Measurements from ENCODE around the gene PRPH. TPM values are rescaled to one million over a fixed set of nuclear protein-coding genes. Genes with fewer than 3 reads are reported as not detected.

PRPH gene
- polyA plus RNA-seq, 1 donor (not counting 4 experiments of a cell fraction or from before 2014, with no cell fraction given): 0.05 TPM

DNA sequence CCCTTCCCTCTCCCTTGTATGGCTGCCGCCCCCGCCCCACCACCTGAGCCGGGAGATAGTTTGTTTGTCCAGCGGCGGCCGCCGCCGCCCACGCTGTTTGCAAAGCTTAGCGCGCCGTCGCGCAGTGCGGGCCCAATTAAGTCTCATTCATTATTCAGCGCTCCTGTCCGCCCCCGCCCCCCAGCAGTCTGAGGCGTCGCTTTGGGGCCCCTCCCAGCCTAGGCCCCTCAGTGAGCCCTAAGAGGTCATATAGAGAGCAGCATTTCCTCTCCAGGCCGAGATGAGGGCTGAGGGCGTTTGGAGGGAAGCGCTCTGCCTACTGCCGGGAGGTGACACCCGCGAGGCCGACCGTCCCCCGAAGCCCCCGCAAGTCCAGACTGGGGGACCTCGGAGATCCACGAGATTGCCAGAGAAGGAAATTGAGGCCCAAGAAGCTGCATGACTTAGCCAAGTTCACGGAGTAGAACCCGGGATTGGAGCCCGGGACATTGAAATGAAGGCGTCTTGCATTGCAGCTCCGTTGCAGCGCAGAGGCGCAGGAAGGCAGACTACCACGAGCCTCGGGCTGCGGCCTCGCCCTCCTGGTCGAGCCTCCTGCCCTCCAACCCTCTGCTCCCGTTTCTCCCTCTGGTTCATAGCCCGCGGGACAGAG lies 51.8 kb downstream of the PRPH start, which contains the start of gene DNAJC22:
TSS of gene DNAJC22 (plus strand) at position 230 of the 652 bp plus-strand sequence. CDS start 1,985 bp downstream, outside the sequence.
- no peaks in the 10 kb centered on the region for H3K79me2 ChIP-seq (ENCODE audit: control insufficient read depth, insufficient read depth, low read length)
- DNase-seq (ENCODE audit: low read depth, low spot score) (no peak), FAIRE-seq (no peak)
- H3K9ac ChIP-seq (ENCODE audit: control insufficient read depth, extremely low read depth, insufficient read depth, low read length): peak within 1 kb of the TSS; percentile 26
- H3K27ac ChIP-seq (ENCODE audit: control insufficient read depth, insufficient read depth, low read length): no peak within 1 kb of the TSS
- H3K4me1 ChIP-seq (ENCODE audit: control insufficient read depth, extremely low read depth, insufficient read depth, low read length): peaks cover 24% of the 10 kb centered on the region
- H3K36me3 ChIP-seq (ENCODE audit: control insufficient read depth in 2 of 2, extremely low read depth in 1 of 2, insufficient read depth in 2 of 2, low read length in 2 of 2): no peaks in the 10 kb centered on the region
- dilution Hi-C loops (cut with MboI; ENCODE audit: extremely low pct_ligation_motif_present, low sequenced_read_pairs): no loop called here
- no peaks in the 10 kb centered on the region for H3K9me3 ChIP-seq (ENCODE audit: control insufficient read depth, low read depth, low read length)
- peaks cover 74% of the 10 kb centered on the region for H3K27me3 ChIP-seq (ENCODE audit: control insufficient read depth, extremely low read depth, insufficient read depth, low read length)
- peak within 1 kb of the TSS; percentile 7 for H2AFZ ChIP-seq (ENCODE audit: control insufficient read depth, low read length)
- no peaks in the 10 kb centered on the region for H3K9me1 ChIP-seq (ENCODE audit: control insufficient read depth, extremely low read depth, insufficient read depth, low read length)
- TF ChIP-seq EZH2 (IDR thresholded peaks at IDR 0.05; ENCODE audit: low read length): peak; percentile 97
- TF ChIP-seq, protein P1, sequence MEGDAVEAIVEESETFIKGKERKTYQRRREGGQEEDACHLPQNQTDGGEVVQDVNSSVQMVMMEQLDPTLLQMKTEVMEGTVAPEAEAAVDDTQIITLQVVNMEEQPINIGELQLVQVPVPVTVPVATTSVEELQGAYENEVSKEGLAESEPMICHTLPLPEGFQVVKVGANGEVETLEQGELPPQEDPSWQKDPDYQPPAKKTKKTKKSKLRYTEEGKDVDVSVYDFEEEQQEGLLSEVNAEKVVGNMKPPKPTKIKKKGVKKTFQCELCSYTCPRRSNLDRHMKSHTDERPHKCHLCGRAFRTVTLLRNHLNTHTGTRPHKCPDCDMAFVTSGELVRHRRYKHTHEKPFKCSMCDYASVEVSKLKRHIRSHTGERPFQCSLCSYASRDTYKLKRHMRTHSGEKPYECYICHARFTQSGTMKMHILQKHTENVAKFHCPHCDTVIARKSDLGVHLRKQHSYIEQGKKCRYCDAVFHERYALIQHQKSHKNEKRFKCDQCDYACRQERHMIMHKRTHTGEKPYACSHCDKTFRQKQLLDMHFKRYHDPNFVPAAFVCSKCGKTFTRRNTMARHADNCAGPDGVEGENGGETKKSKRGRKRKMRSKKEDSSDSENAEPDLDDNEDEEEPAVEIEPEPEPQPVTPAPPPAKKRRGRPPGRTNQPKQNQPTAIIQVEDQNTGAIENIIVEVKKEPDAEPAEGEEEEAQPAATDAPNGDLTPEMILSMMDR (optimal IDR thresholded peaks at IDR 0.05 in 1 of 3, IDR thresholded peaks at IDR 0.05 in 1 of 3, conservative IDR thresholded peaks at IDR 0.05 in 1 of 3; ENCODE audit: extremely low read depth in 1 of 3, insufficient read depth in 2 of 3, low read length in 3 of 3): no peak
- H3K4me3 ChIP-seq (ENCODE audit: control insufficient read depth in 2 of 3, extremely low read depth in 1 of 3, insufficient read depth in 2 of 3, low read depth in 1 of 3, low read length in 3 of 3): peak within 1 kb of the TSS in 2 of 3 experiments; percentile 41 to 54
- peak within 1 kb of the TSS; percentile 63 for H3K4me2 ChIP-seq (ENCODE audit: control insufficient read depth, extremely low read depth, insufficient read depth, low read depth, low read length)
- no peaks in the 10 kb centered on the region for H4K20me1 ChIP-seq (ENCODE audit: control insufficient read depth, extremely low read depth, insufficient read depth, low read length)

DNA sequence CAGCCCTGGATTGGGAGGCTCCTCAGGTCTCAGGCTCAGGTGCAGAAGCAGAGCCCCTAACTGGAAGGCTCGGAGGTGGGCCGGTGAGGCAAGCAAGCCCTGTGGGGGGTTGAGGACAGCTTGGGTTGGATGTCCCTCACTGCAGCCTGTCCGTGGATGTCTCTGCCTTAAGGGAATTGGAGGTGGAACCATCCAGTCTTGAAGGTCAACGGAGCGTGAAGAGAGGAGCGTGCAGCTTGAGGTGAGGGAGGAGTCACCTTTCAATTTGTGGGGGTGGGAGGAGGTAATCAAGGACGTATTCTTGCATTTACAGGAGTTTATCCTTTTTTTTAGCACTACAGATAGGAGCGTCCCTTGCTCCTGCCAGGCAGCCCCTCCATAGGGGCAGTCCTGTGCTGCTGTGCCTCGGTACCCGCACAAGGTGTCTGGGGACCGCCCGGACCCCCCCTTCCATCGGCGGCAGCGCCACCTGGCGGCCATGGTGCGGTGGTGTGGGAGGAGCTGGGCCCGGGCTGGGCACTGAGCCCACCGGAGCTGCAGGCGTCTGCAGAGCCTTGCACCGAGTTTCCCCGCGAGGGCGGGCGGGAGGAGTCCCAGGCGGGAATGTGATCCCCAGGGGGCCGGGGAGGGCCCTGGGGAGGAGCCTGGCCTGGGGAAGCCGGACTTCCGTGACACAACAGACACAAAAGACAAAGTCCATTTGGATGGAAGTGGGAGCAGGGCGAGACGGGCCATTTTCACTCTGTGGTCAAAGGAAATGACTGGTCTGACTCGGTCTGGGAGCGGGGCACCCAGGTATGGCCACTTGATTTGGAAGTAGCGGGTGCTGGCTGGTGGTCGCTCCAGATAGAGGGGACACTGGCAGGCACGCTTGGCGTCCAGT lies 52.6 kb downstream of the PRPH start:
- Histone ChIP-seq H4K20me1 (ENCODE audit: control insufficient read depth, extremely low read depth, insufficient read depth, low read length) (no peaks in the 10 kb centered on the region), H3K79me2 (ENCODE audit: control insufficient read depth, insufficient read depth, low read length) (no peaks in the 10 kb centered on the region), H3K4me3 (ENCODE audit: control insufficient read depth in 2 of 3, extremely low read depth in 1 of 3, insufficient read depth in 2 of 3, low read depth in 1 of 3, low read length in 3 of 3) (peak overlapping the region in 1 of 3 experiments; percentile 41), H3K9me1 (ENCODE audit: control insufficient read depth, extremely low read depth, insufficient read depth, low read length) (no peaks in the 10 kb centered on the region), H3K27me3 (ENCODE audit: control insufficient read depth, extremely low read depth, insufficient read depth, low read length) (peaks cover 66% of the 10 kb centered on the region), H3K4me1 (ENCODE audit: control insufficient read depth, extremely low read depth, insufficient read depth, low read length) (peaks cover 24% of the 10 kb centered on the region), H3K36me3 (ENCODE audit: control insufficient read depth in 2 of 2, extremely low read depth in 1 of 2, insufficient read depth in 2 of 2, low read length in 2 of 2) (no peaks in the 10 kb centered on the region), H3K9me3 (ENCODE audit: control insufficient read depth, low read depth, low read length) (no peaks in the 10 kb centered on the region), H3K9ac (ENCODE audit: control insufficient read depth, extremely low read depth, insufficient read depth, low read length) (no peak overlapping the region), H3K4me2 (ENCODE audit: control insufficient read depth, extremely low read depth, insufficient read depth, low read depth, low read length) (peak overlapping the region; percentile 63), H2AFZ (ENCODE audit: control insufficient read depth, low read length) (no peak overlapping the region), H3K27ac (ENCODE audit: control insufficient read depth, insufficient read depth, low read length) (no peak overlapping the region)
- FAIRE-seq (no peak), DNase-seq (ENCODE audit: low read depth, low spot score) (no peak)
- dilution Hi-C loops (cut with MboI; ENCODE audit: extremely low pct_ligation_motif_present, low sequenced_read_pairs): no loop called here
- no peak for TF ChIP-seq EZH2 (IDR thresholded peaks at IDR 0.05; ENCODE audit: low read length)
- TF ChIP-seq, protein P1 (optimal IDR thresholded peaks at IDR 0.05 in 1 of 3, IDR thresholded peaks at IDR 0.05 in 1 of 3, conservative IDR thresholded peaks at IDR 0.05 in 1 of 3; ENCODE audit: extremely low read depth in 1 of 3, insufficient read depth in 2 of 3, low read length in 3 of 3): peak; percentile 78 to 96 (median 84)

Other genes with a start within 250 kb of the PRPH start
- 9.3 to 12.1 TPM (median 9.8 TPM) in 3 replicates for gene KMT2D, start 234.4 kb upstream of the PRPH start, polyA plus RNA-seq
- gene RHEBL1, start 225.2 kb upstream of the PRPH start, polyA plus RNA-seq: 0.31 to 0.63 TPM (median 0.51 TPM) in 3 replicates
- gene DHH, start 200.3 kb upstream of the PRPH start, polyA plus RNA-seq: not detected in 3 replicates
- 22.9 to 30.1 TPM (median 28.0 TPM) in 3 replicates for gene LMBR1L, start 184.3 kb upstream of the PRPH start, polyA plus RNA-seq
- gene TUBA1B, start 163.8 kb upstream of the PRPH start, polyA plus RNA-seq: 1,122 to 2,676 TPM (median 2,055 TPM) in 3 replicates
- 288 to 427 TPM (median 375 TPM) in 3 replicates for gene TUBA1A, start 106.1 kb upstream of the PRPH start, polyA plus RNA-seq
- 1,709 to 2,744 TPM (median 1,922 TPM) in 3 replicates for gene TUBA1C, start 30.1 kb upstream of the PRPH start, polyA plus RNA-seq
- gene TROAP, start 28.1 kb downstream of the PRPH start, polyA plus RNA-seq: 1.7 to 14.1 TPM (median 12.7 TPM) in 3 replicates
- 0.07 to 0.10 TPM (median 0.09 TPM) in 3 replicates for gene C1QL4, start 42.0 kb downstream of the PRPH start, polyA plus RNA-seq
- 0.03 to 0.04 TPM in 2 of 3 replicates, not detected in the other for gene DNAJC22, start 51.7 kb downstream of the PRPH start, polyA plus RNA-seq
- 46.2 to 51.3 TPM (median 47.9 TPM) in 3 replicates for gene SPATS2, start 72.3 kb downstream of the PRPH start, polyA plus RNA-seq
- 0.08 to 0.21 TPM (median 0.16 TPM) in 3 replicates for gene KCNH3, start 243.9 kb downstream of the PRPH start, polyA plus RNA-seq

Measured in keratinocyte (primary cell).